Fibroblast of the conjunctiva (primary cell): Measurements from ENCODE around the gene PCDH9.
A peak's percentile ranks its signal among the peaks of the same experiment; 100 is the strongest.
"Not testable (repeated sequence)": the region's sequence is repeated elsewhere in the genome, so short reads cannot be mapped to it uniquely, and the experiment has no call there.

Experiments used
- DNase-seq: peaks from one replicate; pipeline ENCODE4 v3.0.0-alpha.2; 2010; ENCODE audit warnings: low read depth

The PCDH9 gene

DNA sequence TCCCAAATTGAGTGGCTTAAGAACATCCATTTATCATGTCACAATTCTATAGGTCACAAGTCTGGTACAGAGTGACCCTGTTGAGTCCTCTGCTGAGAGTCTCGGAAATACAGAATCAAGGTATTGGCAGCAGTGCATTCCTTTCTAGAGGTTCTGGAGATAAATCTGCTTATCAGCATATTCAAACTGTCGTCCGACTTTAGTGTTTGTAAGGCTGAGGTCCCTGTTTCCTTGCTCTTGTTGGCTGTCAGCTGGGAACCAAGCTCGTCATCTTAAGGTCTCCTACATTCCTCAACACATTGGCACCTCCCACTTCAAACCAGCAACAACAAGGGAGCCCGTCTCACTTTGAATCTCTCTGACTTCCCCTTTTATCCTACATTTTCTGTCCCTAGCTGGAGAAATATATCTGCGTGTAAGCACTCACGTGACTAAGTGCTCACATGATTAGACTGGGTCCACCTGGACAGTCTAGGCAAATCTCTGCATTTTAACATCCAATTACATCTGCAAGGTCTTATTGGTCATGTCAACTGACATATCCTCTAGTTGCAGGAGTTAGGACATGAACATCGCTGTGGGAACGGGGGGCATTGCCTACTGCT, 886.8 kb downstream of the PCDH9 start:
- DNase-seq = no peak

DNA sequence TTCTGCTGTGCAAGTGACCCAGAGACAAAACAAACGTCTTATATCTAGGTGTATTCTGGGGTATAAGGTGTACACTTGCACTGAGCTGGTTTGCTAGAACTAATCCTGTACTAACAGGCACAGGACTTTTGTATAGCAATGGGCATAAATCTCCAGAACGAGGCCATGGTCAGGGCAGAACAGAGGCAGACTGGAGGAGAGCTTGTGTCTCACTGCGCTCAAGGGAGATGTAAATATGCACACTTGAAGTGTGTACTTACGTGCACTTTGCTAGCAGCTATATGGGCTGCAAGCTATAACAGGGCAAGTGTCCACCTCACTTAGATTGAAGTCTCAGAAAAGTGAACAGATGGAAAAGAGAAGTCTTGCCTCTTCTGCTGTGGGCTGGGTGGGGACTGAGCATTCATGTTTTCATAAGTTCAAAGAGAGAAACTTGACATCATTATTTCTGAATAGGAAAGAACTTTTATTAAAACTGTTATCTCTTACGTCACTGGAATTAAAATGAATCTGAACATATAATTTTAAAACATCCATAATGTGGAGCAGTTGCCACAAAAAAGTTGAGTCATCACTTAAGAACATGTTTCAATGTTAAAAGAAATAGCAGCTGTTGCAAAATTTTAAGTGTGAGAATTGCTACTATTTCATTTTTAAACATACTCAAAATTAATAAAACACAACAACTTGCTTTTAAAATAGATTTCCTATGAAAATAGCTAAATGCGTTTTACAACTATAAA, 888.3 kb downstream of the PCDH9 start:
- DNase-seq = no peak

DNA sequence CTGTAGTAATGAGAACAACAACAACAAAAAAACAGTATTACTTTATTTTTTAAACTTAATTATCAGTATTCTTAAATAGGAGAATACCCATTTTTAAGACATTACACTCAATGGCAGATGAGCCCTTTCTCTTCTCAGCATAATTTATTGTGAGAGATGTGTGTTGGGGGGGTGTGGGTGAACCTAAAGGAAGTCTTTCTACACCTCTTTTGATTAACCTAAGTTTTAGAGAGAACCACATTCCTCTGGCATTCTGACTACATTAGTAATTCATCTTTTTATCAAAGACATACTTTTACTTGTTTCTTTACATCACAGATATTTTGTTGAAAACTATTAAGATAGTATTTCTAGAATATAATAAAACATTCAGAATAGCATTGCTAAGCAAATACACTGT, 890.9 kb downstream of the PCDH9 start:
- no peak for DNase-seq

DNA sequence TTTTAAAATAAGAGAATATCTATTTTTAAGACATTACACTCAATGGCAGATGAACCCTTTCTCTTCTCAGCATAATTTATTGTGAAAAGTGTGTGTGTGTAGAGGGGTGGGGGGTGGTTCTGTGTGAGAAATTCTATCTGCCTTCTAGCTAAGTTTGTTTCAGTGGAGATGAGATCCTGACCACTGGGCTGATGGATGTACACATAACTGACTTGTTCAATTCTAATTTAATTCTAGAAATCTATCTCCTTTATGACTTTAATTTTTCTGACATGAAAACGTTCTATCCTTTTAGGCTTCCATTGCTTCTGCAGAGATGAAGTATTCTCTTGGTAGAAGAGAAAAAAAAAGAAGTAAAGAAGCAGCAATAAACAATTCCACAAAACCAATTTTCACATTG, 891.6 kb downstream of the PCDH9 start:
- no peak for DNase-seq

DNA sequence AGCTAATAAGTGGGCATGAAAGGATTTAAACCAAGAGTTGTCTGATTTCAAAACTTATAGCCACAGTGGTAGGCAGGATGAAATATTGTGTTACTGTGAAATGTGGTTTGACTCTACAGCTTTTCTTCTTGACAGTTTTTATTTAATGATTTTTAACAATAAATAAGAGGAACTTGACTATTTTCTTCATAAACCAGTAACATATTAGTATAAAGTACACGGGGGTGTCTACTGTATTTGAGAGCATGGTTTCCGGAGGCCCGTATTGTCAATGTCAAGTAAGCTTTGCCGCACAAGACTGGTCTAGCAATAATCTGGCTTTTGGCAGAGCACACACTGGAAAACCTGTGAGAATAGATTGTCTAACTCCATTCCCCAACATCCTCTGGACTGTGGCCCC, 894.5 kb downstream of the PCDH9 start:
- no peak for DNase-seq

DNA sequence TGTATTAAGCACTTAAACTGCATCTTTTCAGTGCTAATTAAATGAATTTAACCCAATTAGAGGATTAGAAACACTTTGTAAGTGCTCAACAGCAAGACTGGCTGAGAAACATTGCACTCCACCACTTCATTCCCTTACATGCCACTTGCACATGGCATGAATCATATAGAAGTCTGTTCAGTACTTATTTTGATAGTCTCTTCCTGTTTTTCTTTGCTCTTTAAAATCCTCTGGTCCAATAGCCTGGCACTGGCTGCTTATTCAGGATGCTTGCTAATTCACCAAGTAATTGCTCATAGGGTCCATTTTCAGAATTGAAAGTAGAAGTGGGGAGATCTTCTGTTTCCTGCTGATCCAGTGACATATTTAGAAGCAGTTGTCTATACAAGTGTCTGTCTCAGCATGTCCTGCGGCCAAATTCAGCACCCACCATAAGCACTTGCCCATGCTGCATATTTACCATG, 900.1 kb downstream of the PCDH9 start:
- no peak for DNase-seq

DNA sequence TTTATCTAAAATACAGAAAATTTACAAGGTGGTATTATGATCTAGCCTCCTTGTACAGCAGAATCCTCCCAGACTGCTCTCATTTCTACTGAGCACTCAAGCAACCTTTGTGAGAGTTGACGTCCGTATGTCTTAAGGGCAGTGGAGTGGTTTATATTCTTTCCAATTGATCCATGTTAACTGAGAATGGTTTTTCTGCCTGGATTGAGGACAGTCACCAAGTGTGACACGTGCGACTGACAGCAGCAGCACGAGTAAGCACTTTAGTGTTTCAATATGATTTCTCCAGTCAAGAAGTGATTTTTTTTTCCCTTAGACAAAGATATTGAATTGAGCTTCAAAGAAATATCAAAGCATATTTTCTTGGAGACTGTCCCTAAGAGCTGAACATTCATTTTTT, 901.7 kb downstream of the PCDH9 start:
- no peak for DNase-seq

DNA sequence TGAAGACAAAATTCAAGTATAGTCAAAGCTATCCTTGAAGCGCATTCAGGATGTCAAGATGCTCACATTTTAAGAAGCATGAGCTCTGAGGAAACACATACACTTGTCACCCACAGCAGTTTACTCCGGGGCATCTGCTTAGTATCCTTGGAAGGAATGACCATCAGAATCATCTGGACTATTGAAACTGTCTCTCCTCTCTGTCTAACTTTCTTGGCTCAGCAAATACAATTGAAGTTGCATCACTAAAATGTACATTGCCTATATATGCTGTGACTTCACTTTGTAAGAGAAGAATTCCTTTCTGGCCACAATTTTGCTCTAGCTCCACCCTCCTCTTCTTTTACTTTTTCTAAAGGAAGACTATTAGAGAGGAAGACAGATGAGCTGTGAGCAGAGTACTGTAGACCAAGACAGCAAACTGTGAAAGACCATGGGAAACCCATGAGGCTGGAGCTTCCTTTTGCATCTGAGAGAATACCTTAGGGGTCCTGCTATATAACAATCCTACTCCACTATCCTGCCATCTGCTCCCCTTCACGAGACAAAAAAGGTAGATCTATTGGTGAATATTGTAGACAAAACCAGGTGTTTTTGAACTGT, 906.3 kb downstream of the PCDH9 start:
- DNase-seq = no peak

DNA sequence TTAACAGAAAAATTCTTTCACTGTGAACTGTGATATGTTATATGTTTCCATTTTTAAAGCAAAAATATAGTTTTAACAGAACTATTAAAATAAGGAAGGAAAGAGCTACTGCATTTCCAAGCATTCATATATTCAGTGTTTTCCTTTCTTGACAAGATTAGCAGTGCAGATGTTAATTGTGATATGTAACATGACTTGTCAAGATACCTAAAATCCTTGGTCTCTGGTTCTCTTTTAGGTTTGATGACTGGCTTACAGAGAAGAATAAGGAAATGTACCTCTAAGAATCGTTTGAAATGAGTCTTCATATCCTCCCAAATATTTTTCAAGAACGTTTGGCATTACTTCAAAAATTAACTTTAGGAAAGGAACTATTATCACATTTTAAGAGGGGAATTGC, 907.2 kb downstream of the PCDH9 start:
- DNase-seq = no peak

DNA sequence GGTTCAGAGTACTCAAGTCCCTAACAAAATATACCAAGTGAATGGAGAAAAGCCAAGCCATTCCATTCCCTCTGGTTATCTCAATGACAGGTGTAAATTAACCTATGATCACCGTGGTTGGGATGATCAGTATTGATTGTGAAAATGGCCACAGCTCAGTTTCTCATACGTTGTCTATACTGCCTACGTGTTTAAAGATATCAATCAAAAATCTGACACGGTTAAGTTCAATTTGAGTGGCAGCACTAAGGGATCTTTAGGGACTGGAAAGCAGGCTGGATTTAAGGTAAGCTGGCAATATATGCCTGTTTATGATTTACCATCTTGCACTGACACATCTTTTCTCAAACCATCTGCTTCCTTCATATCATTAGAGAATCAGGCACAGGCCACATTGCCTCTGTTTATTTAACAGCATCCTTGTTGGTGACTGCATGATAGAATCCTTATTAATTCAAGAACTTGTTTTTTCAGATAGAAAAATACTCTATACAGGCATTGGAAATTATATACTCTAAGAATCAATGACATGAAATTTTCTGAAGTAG, 907.9 kb downstream of the PCDH9 start:
- DNase-seq = no peak

DNA sequence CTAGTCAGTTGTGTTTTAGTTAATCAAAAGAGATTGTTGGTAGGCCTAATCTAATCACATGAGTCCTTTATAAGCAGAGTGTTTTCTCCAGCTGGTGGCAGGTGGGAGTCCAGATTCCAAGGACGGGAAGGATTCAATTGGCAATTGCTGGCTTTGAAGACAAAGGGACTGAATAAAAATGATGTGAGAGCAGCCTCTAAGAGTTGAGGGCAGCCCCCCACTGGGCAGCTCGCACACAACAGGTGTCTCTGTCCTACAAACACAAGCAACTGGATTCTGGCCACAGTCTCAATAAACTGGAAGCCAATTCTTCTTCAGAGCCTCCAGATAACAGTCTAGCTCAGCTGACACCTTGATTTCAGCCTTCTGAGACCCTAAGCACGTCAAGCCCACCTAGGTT, 915.2 kb downstream of the PCDH9 start:
- no peak for DNase-seq

DNA sequence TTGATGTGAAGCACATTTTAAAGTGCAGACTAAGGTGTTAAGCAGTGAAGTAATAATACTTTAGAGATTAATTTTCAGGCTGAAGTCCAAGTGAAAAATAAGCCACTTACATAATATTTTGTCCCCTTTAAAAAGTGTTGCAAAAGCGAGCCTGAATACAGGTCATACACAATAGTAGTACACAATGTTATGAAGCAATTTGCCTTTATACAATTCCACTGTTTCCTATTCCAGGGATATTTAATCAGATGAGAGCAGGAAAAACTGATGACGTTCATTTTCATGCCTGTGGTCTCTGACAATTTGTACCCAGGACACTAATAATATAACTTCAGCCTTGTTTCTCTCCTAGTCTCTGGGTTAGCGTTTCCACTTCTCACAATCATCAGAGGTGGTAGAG, 916.7 kb downstream of the PCDH9 start:
- DNase-seq = no peak

DNA sequence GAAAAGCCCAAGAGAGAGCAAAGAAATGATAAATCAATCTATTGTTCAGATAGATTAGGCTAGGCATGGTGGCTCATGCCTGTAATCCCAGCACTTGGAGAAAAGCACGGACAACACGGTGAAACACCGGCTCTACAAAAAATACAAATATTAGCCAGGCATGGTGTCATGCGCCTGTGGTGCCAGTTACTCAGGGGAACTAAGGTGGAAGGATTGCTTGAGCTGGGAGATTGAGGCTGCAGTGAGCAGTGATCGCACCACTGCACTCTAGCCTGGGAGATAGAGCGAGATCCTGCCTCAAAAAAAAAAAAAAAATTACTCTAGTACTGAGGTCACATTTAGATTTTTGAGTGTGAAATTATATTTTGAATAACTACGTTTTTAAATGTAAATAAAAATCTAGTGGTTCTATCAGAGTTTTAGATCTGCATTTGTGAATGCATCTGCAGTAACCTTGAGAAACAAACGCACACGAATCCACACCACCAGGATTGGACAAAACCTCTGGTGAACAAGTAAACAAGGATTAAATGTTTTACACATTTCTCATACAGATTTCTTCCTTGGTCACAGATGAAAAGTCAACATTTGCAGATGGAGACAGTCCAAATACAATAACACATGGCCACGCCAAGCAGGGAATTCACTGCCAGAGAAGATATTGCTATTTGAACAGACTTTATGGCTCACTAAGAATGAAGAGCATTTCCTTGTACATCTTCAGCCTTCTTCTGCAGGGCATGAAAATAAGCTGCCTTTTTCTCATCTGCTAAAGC, 917.6 kb downstream of the PCDH9 start:
- peak; percentile 59 for DNase-seq

DNA sequence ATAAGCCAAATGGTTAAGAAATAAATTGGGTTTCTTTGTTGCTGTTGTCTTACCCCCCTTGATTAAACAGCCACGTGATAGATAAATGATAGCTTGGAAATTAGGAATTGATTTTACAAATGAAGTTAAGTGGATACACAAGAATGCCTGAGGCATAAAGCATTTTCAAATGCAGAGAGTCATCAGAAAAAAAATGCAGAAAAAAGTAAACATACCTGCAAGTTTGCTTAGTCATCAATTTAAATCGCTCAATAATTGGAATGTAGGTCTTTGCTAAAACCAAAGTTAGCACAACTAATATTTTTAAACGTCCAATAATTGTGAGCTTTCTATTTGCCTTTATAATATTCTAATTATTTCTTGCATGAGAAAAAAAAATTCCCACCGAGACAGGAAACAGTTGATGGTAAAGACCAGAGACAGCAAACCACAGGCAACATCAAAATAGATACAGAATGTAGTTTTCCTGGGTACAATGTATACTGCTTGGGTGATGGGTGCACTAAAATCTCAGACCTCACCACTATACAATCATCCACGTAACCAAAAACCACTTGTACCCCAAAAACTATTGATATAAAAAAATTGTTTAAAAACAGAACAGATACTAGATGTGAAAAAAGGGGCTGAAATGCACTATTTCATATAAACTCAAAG, 924.0 kb downstream of the PCDH9 start:
- DNase-seq = no peak

DNA sequence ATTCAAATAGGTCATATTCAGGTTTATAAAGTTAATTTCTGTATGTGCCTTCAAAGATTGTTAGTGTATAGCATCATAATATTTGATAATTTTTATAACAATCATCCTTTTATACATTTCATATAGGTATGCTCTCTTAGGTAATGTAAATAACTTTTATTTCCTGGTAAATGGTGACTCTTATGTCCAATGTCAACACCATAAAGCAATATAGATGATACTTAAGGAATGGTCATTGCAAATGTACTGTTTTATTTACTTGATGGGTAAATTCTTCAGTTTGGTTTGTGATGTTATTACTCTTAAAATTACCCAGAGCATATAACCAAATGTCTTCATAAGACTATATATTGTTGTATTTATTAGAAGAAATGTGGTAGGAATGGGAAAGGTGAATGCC, 928.7 kb downstream of the PCDH9 start:
- no peak for DNase-seq

DNA sequence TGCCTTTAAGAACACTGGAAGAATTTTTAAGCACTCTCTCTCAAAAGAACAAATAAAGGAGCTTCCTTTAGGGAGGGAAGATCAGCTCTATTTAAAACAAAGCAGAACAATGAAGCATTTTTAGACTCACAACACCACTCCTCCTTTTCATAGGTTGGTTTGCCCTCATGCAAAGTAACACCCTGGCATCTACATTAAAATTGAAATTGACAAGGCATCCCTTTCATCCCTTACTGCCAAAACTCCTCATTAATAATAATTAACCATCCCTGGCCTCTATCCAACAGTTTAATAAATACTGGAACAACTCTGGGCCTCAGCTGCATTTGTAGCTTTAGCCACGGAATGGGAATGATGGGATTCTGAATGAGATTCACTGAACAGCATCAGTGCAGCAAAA, 929.1 kb downstream of the PCDH9 start:
- no peak for DNase-seq

DNA sequence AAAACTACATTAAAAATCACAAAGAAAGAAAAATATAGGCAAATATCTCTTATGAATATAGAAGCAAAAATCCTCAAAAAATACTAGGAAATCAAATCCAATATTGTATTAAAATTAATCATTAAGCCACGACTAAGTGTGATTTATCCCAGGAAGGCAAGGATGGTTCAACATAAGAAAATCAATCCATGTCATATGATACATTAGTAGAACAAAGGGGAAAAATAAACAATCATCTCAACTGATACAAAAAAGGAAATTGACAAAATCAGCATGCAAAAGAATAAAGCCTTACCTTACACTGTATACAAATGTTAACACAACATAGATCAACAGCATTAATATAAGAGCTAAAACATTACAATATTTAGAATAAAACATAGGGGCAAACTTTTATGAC, 933.3 kb downstream of the PCDH9 start:
- no peak for DNase-seq

DNA sequence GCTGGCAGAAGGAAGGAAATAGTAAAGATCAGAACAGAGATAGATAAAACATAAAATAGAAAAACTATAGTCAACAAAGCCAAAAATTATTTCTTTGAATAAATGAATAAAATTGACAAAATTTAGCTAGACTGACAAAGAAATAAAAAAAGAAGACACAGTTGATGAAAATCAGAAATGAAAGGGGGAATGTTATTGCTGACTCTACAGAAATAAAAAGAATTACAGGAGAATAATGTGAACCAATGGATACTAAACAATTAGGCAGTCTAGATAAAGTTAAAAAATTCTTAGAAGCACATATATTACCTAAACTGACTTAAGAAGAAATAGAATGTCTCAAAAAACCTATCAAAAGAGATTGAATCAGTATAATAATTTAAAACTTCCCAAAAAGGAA, 933.8 kb downstream of the PCDH9 start:
- DNase-seq = no peak

DNA sequence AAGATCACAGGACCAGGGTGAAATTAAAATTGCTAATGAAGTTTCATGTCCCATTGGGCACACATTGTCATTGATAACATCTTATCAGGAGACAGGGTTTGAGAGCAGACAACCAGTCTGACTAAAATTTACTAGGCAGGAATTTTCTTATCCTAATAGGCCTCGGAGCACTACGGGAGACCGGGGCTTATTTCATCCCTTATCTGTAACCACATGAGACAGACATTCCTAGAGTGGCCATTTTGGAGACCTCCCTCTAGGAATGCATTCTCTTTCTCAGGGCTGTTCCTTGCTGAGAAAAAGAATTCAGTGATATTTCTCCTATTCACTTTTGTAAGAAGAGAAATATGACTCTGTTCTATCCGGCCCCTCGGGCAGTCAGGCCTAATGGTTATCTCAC, 943.3 kb downstream of the PCDH9 start:
- DNase-seq = not testable (repeated sequence)

DNA sequence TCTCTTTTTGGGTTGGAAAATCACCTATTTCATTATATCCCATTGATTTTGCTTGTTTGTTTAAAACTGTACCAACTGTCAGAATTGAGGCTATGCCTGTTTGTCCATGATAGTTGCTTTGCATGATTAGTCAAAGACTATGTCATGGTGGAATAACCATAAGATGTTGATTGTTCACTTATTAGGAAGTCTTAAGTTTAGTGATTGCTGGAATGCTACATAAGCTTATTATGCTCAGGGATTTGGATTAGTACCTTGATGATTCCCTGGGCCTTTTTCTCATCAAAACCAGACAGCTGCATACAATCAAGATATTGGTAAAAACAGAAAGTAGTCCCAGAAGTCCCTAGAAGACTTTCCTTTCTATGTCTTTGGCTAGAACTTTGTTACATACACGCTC, 954.7 kb downstream of the PCDH9 start:
- DNase-seq = no peak

DNA sequence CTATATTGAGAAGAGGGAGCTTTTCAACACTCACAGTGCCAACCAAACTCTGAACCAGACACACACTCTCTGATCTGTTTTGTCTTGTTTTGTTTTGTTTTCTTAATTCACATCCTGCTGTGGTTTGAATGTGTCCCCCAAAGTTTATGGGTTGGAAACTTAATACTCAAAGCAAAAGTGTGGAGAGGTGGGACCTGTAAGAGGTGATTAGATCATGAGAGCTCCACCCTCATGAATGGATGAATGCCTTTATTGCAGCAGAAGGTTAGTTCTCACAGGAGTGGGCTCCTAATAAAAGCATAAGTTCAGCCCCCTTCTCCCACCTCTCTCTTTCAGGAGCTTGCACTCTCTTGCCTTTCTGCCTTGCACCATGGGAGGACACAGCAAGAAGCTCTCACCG, 957.1 kb downstream of the PCDH9 start:
- DNase-seq = no peak

DNA sequence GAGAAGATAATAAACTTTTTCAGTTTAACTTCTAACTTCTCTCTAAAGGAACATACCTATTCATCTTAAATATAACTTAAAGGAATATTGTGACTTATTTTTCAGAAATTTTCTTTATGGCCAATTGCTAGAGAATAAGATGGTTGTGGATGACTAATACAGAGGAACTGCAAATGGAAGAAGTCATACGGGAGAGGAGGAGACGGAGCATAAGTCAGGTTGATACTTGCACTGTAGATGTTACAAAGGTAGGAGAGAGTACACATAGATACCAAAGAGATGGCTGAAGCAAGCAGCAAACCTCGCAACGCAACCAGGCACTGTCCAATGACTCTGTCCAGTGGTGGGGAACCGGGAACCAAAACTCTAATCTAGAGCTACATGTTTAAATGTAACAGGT, 963.4 kb downstream of the PCDH9 start:
- DNase-seq = no peak
